K562 (cell line): ENCODE data around the gene HSDL2. TPM values are rescaled to one million over a fixed set of nuclear protein-coding genes. Genes with fewer than 3 reads are reported as not detected.
A peak's percentile ranks its signal among the peaks of the same experiment; 100 is the strongest.

Experiments used
- CBX3 ChIP-seq, 2 experiments: IDR thresholded peaks; 1 replicate in 1 of 2; 2 replicates in 1 of 2; pipeline ENCODE4 v1.6.1; 2012; ENCODE audit warnings: inconsistent platforms in 2 of 2, low read length in 2 of 2, borderline replicate concordance in 1 of 2, control low read depth in 1 of 2
- DPF2 ChIP-seq: fragments of 450-650 bp; IDR thresholded peaks from 2 replicates; pipeline ENCODE4 v1.6.1; 2016
- ELK3 ChIP-seq: fragments of 450-650 bp; formaldehyde crosslinking; IDR thresholded peaks from 2 replicates; pipeline ENCODE4 v1.4.0; 2020; ENCODE audit warnings: mild to moderate bottlenecking
- HIVEP1 ChIP-seq: fragments of 250-450 bp; sonication (Bioruptor Pico); IDR thresholded peaks from 2 replicates; pipeline ENCODE4 v1.4.0; 2020; ENCODE audit warnings: mild to moderate bottlenecking
- MCM2 ChIP-seq: fragments of 450-650 bp; IDR thresholded peaks from 2 replicates; pipeline ENCODE4 v1.6.1; 2017; ENCODE audit warnings: low read depth, mild to moderate bottlenecking
- NR4A1 ChIP-seq, 2 experiments: fragments of 250-450 bp in 1 of 2; fragments of 450-650 bp in 1 of 2; sonication (Bioruptor Pico) in 1 of 2; IDR thresholded peaks; 2 replicates each; pipeline versions ENCODE4 v1.4.0 to v1.6.1; 2016 to 2020; ENCODE audit warnings: mild to moderate bottlenecking in 2 of 2, missing compliant biosample characterization in 1 of 2, missing genetic modification characterization in 1 of 2, moderate library complexity in 1 of 2
- RNF219 ChIP-seq: fragments of 250-450 bp; sonication (Bioruptor Pico); IDR thresholded peaks from 2 replicates; pipeline ENCODE4 v1.5.0; 2022; ENCODE audit warnings: mild to moderate bottlenecking
- SFPQ ChIP-seq: fragments of 200-400 bp; formaldehyde crosslinking; IDR thresholded peaks from 2 replicates; pipeline ENCODE4 v1.6.1; 2017; ENCODE audit warnings: mild to moderate bottlenecking, low read depth, low read length, moderate library complexity
- SOX6 ChIP-seq: fragments of 450-650 bp; IDR thresholded peaks from 2 replicates; pipeline ENCODE4 v1.6.1; 2014; ENCODE audit warnings: mild to moderate bottlenecking
- ZFP30 ChIP-seq: fragments of 250-450 bp; sonication (Bioruptor Pico); IDR thresholded peaks from 2 replicates; pipeline ENCODE4 v1.8.0; 2022; ENCODE audit warnings: moderate library complexity, mild to moderate bottlenecking, inconsistent platforms, borderline replicate concordance
- ZFPM2 ChIP-seq: fragments of 250-450 bp; sonication (Bioruptor Pico); IDR thresholded peaks from 2 replicates; pipeline ENCODE4 v1.5.1; 2022; ENCODE audit warnings: mild to moderate bottlenecking
- ZNF253 ChIP-seq: fragments of 250-450 bp; sonication (Bioruptor Pico); conservative IDR thresholded peaks from 2 replicates; pipeline ENCODE4 v1.6.1; 2021; ENCODE audit warnings: mild to moderate bottlenecking
- polyA plus RNA-seq, 8 experiments: library from polyadenylated mRNA; depleted of rRNA in 4 of 8; stranded (reverse) in 5 of 8; unstranded in 3 of 8; fragments of >200 nt; fragmentation: Nextera tagmentation in 2 of 8; fragmentation: Illumina TruSeq in 1 of 8; extraction: Ambion mirVana in 2 of 8; extraction: Trizol in 1 of 8; gene quantifications; 2 replicates each; pipeline versions ENCODE4 v1.2.1 to v1.2.3, GENCODE V29; 2011 to 2014; ENCODE audit warnings: inconsistent platforms in 1 of 8, missing spikeins in 1 of 8
- total RNA-seq, 7 experiments: library from RNA; depleted of rRNA in 6 of 7; stranded (reverse); fragments of >200 nt in 6 of 7; fragmentation: Illumina TruSeq in 2 of 7; extraction: Trizol in 2 of 7; gene quantifications; 2 replicates each; pipeline versions ENCODE4 v1.2.1 to v1.2.3, GENCODE V29; 2011 to 2021; ENCODE audit warnings: low replicate concordance in 1 of 7
- TF ChIP-seq, protein P1 (sequence below): sonication (generic); formaldehyde crosslinking; IDR thresholded peaks from 2 replicates; pipeline ENCODE4 v1.8.0; 2023; ENCODE audit warnings: missing genetic modification reagents, mild to moderate bottlenecking, borderline replicate concordance
- TF ChIP-seq, protein P2 (sequence below): fragments of 450-650 bp; formaldehyde crosslinking; IDR thresholded peaks from 2 replicates; pipeline ENCODE4 v1.4.0; 2022; ENCODE audit warnings: missing genetic modification characterization

Gene HSDL2
- total and polyA plus RNA-seq, 9 of the 15 experiments (the other 6 are each of a cell fraction or from before 2014, with no cell fraction given) = 22.8 to 74.1 (median 35.6) TPM

- TF ChIP-seq, protein P1, sequence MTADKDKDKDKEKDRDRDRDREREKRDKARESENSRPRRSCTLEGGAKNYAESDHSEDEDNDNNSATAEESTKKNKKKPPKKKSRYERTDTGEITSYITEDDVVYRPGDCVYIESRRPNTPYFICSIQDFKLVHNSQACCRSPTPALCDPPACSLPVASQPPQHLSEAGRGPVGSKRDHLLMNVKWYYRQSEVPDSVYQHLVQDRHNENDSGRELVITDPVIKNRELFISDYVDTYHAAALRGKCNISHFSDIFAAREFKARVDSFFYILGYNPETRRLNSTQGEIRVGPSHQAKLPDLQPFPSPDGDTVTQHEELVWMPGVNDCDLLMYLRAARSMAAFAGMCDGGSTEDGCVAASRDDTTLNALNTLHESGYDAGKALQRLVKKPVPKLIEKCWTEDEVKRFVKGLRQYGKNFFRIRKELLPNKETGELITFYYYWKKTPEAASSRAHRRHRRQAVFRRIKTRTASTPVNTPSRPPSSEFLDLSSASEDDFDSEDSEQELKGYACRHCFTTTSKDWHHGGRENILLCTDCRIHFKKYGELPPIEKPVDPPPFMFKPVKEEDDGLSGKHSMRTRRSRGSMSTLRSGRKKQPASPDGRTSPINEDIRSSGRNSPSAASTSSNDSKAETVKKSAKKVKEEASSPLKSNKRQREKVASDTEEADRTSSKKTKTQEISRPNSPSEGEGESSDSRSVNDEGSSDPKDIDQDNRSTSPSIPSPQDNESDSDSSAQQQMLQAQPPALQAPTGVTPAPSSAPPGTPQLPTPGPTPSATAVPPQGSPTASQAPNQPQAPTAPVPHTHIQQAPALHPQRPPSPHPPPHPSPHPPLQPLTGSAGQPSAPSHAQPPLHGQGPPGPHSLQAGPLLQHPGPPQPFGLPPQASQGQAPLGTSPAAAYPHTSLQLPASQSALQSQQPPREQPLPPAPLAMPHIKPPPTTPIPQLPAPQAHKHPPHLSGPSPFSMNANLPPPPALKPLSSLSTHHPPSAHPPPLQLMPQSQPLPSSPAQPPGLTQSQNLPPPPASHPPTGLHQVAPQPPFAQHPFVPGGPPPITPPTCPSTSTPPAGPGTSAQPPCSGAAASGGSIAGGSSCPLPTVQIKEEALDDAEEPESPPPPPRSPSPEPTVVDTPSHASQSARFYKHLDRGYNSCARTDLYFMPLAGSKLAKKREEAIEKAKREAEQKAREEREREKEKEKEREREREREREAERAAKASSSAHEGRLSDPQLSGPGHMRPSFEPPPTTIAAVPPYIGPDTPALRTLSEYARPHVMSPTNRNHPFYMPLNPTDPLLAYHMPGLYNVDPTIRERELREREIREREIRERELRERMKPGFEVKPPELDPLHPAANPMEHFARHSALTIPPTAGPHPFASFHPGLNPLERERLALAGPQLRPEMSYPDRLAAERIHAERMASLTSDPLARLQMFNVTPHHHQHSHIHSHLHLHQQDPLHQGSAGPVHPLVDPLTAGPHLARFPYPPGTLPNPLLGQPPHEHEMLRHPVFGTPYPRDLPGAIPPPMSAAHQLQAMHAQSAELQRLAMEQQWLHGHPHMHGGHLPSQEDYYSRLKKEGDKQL = 0 out of 2 replicates have a peak, but pooled peaks have one; percentile 41
- TF ChIP-seq ZFP30 (no peak), MCM2 (no peak), CBX3 (IDR thresholded peaks at IDR 0.05; ENCODE audit: borderline replicate concordance in 1 of 2, low read length in 2 of 2) (no peak; a peak in 1 of 3 replicates), HIVEP1 (CRISPR knock-in tag) (no peak), SFPQ (no peak), RNF219 (no peak; the same call in 1 of the 2 replicates), DPF2 (peak; percentile 100), SOX6 (peak; percentile 100), ZNF253 (CRISPR knock-in tag) (0 out of 2 replicates have a peak, but pooled peaks have one; percentile 61), NR4A1 (CRISPR knock-in tag; IDR thresholded peaks at IDR 0.05) (no peak), NR4A1 (tag; IDR thresholded peaks at IDR 0.05) (peak; percentile 82; the same call in 1 of the 2 replicates), ELK3 (no peak), ZFPM2 (CRISPR knock-in tag) (no peak)
- TF ChIP-seq, protein P2, sequence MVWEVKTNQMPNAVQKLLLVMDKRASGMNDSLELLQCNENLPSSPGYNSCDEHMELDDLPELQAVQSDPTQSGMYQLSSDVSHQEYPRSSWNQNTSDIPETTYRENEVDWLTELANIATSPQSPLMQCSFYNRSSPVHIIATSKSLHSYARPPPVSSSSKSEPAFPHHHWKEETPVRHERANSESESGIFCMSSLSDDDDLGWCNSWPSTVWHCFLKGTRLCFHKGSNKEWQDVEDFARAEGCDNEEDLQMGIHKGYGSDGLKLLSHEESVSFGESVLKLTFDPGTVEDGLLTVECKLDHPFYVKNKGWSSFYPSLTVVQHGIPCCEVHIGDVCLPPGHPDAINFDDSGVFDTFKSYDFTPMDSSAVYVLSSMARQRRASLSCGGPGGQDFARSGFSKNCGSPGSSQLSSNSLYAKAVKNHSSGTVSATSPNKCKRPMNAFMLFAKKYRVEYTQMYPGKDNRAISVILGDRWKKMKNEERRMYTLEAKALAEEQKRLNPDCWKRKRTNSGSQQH (CRISPR knock-in tag) = no peak
Measured at GRCh38 chr9:112422417-112423148, 42.7 kb downstream of the HSDL2 start (continued).
